Smooth muscle cell of the pulmonary artery (primary cell): Measurements from ENCODE around the gene KIAA0930. TPM values are rescaled to one million over a fixed set of nuclear protein-coding genes. Genes with fewer than 3 reads are reported as not detected.

Experiments
- total RNA-seq: library from RNA; depleted of rRNA; stranded (reverse); fragments of >200 nt; gene quantifications from 2 replicates; pipeline ENCODE4 v1.2.3, GENCODE V29; 2014

KIAA0930 gene
- total RNA-seq: 44.4 and 80.5 TPM in 2 replicates

GRCh38 chr22:45240810-45241631, at the start of gene KIAA0930:
Gene KIAA0930 (minus strand): TSS chr22:45240894. CDS start chr22:45240703, 191 bp downstream.

DNA sequence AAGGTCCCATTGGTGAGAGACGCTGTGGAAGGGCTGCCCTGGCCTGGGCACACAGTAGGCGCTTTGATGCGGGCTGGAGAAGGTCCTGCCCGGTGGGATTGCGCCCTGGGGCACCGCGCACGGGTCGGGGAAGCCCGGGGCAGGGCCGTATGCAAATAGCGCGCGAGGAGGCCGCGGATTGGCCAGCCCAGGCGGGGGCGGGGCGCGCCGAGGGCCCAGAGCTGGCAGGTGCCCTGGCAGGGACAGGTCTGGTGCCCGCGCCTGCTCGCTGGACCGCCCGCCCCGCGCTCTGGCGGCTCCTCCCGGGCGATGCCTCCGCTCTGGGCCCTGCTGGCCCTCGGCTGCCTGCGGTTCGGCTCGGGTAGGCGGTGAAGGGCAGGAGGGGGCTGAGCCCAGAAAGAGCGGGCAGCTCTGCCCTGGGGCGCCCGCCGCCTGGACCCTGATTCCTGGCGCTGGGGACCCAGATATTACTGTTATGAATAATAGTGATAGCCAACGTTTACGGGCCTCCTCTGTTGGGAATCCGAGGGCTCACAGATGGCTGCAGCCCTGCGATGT, 44.1 kb upstream of the KIAA0930 start, which contains the start of gene UPK3A:
UPK3A (plus strand) TSS at position 245 of the 558 bp plus-strand sequence; CDS start at position 310, 65 bp downstream.

GRCh38 chr22:45163451-45164269, 77.0 kb downstream of the KIAA0930 start, which contains the start of gene NUP50:
Gene NUP50 (plus strand): TSS chr22:45163925. CDS start chr22:45168178, 4,253 bp downstream.

Other genes with a start within 250 kb of the KIAA0930 start
- under 0.01 TPM in 1 of 2 replicates, not detected in the other for gene PHF21B, start 230.9 kb downstream of the KIAA0930 start, total RNA-seq
- 28.4 and 32.7 TPM in 2 replicates for gene NUP50, start 77.0 kb downstream of the KIAA0930 start, total RNA-seq
- not detected in 2 replicates for gene UPK3A, start 44.1 kb upstream of the KIAA0930 start, total RNA-seq
- 21.9 and 43.7 TPM in 2 replicates for gene FAM118A, start 69.0 kb upstream of the KIAA0930 start, total RNA-seq
- gene SMC1B, start 172.7 kb upstream of the KIAA0930 start, total RNA-seq: 0.07 TPM in 1 of 2 replicates, not detected in the other
- 0.20 and 0.46 TPM in 2 replicates for gene RIBC2, start 172.8 kb upstream of the KIAA0930 start, total RNA-seq